ENCODE data around the gene AKAP13. TPM values are rescaled to one million over a fixed set of nuclear protein-coding genes. Genes with fewer than 3 reads are reported as not detected.
A peak's percentile ranks its signal among the peaks of the same experiment; 100 is the strongest.

The AKAP13 gene
- total RNA-seq, 2 experiments from 2014 or later: 85.1 to 104 TPM

- ChIA-PET CTCF (interaction anchor here (1.1 to 1.9 kb wide), 4 partner anchors 9 to 57 kb away, joined by 3 to 5 read pairs (median 4); partner anchors contain the start of gene AKAP13), POLR2A (interaction anchor here (1.4 kb wide), 1 partner anchor 16 kb away, joined by 3 read pairs; no protein-coding TSS in a partner anchor)
- no peaks in the 10 kb centered on the region for H3K9me3 Mint-ChIP-seq (ENCODE audit: low read depth)
- H3K27ac Mint-ChIP-seq: no peak overlapping the region
- DNase-seq (no peak), ATAC-seq (no peak)
- peaks cover 7% of the 10 kb centered on the region for H3K36me3 Mint-ChIP-seq (ENCODE audit: low read depth)
- intact Hi-C loops (cut with DNase I, micrococcal nuclease): loop anchor here in 1 of 2 experiments (10.0 kb wide), 2 partner anchors 404 to 406 kb away; partner anchors contain the start of genes KLHL25 and PDE8A
- no peaks in the 10 kb centered on the region for H3K27me3 Mint-ChIP-seq
- peaks cover 48% of the 10 kb centered on the region for H3K4me1 Mint-ChIP-seq
- no peak overlapping the region for H3K4me3 Mint-ChIP-seq
Observed at GRCh38 chr15:85388566-85389305, 8.3 kb downstream of the AKAP13 start.

GRCh38 chr15:85389306-85389650 lies 8.9 kb downstream of the AKAP13 start:
- intact Hi-C loops (cut with DNase I, micrococcal nuclease): loop anchor here in 1 of 2 experiments (10.0 kb wide), 2 partner anchors 404 to 406 kb away; partner anchors contain the start of genes KLHL25 and PDE8A
- Mint-ChIP-seq H3K27ac (no peak overlapping the region), H3K36me3 (ENCODE audit: low read depth) (peaks cover 7% of the 10 kb centered on the region), H3K9me3 (ENCODE audit: low read depth) (no peaks in the 10 kb centered on the region), H3K27me3 (no peaks in the 10 kb centered on the region), H3K4me3 (no peak overlapping the region), H3K4me1 (peaks cover 48% of the 10 kb centered on the region)
- ATAC-seq (no peak), DNase-seq (no peak)
- CTCF ChIA-PET: interaction anchor here (1.1 to 1.9 kb wide), 4 partner anchors 8 to 58 kb away, joined by 3 to 5 read pairs (median 4); partner anchors contain the start of gene AKAP13
- POLR2A ChIA-PET: interaction anchor here (1.4 kb wide), 1 partner anchor 16 kb away, joined by 3 read pairs; no protein-coding TSS in a partner anchor

- no peak overlapping the region for H3K4me3 Mint-ChIP-seq
- POLR2A ChIA-PET: no interaction called here
- DNase-seq (no peak), ATAC-seq (no peak)
- peaks cover 6% of the 10 kb centered on the region for H3K36me3 Mint-ChIP-seq (ENCODE audit: low read depth)
- intact Hi-C loops (cut with DNase I, micrococcal nuclease): loop anchor here in 1 of 2 experiments (10.0 kb wide), 2 partner anchors 405 kb away; partner anchors contain the start of genes KLHL25 and PDE8A
- no peaks in the 10 kb centered on the region for H3K9me3 Mint-ChIP-seq (ENCODE audit: low read depth)
- no peaks in the 10 kb centered on the region for H3K27me3 Mint-ChIP-seq
- no peak overlapping the region for H3K27ac Mint-ChIP-seq
- H3K4me1 Mint-ChIP-seq: peaks cover 51% of the 10 kb centered on the region
- CTCF ChIA-PET: interaction anchor here (1.1 to 1.9 kb wide), 3 partner anchors 8 to 58 kb away, joined by 3 to 5 read pairs (median 4); no protein-coding TSS in a partner anchor
Observed at GRCh38 chr15:85389772-85390171, 9.4 kb downstream of the AKAP13 start.

GRCh38 chr15:85393210-85393609 lies 12.8 kb downstream of the AKAP13 start:
- Mint-ChIP-seq H3K27ac (peak overlapping the region; percentile 42), H3K4me3 (no peak overlapping the region), H3K36me3 (ENCODE audit: low read depth) (peaks cover 3% of the 10 kb centered on the region), H3K27me3 (no peaks in the 10 kb centered on the region), H3K4me1 (peaks cover 50% of the 10 kb centered on the region), H3K9me3 (ENCODE audit: low read depth) (no peaks in the 10 kb centered on the region)
- ATAC-seq: no peak
- intact Hi-C loops (cut with DNase I, micrococcal nuclease): no loop called here
- CTCF ChIA-PET: interaction anchor here (0.7 kb wide), 2 partner anchors 9 to 330 kb away, joined by 3 read pairs; no protein-coding TSS in a partner anchor
- DNase-seq: no peak
- POLR2A ChIA-PET: no interaction called here

GRCh38 chr15:85394554-85395333 lies 14.3 kb downstream of the AKAP13 start:
- no peaks in the 10 kb centered on the region for H3K9me3 Mint-ChIP-seq (ENCODE audit: low read depth)
- ATAC-seq (no peak), DNase-seq (no peak)
- H3K27me3 Mint-ChIP-seq: no peaks in the 10 kb centered on the region
- intact Hi-C loops (cut with DNase I, micrococcal nuclease): no loop called here
- peaks cover 5% of the 10 kb centered on the region for H3K36me3 Mint-ChIP-seq (ENCODE audit: low read depth)
- no peak overlapping the region for H3K27ac Mint-ChIP-seq
- peaks cover 52% of the 10 kb centered on the region for H3K4me1 Mint-ChIP-seq
- H3K4me3 Mint-ChIP-seq: no peak overlapping the region
- ChIA-PET POLR2A (no interaction called here), CTCF (interaction anchor here (1.0 kb wide), 1 partner anchor 109 kb away, joined by 3 read pairs; no protein-coding TSS in a partner anchor)

- no peak overlapping the region for H3K27ac Mint-ChIP-seq
- ChIA-PET POLR2A (no interaction called here), CTCF (interaction anchor here (1.2 to 2.4 kb wide), 3 partner anchors 7 to 13 kb away, joined by 4 to 8 read pairs (median 5); no protein-coding TSS in a partner anchor)
- H3K36me3 Mint-ChIP-seq (ENCODE audit: low read depth): peaks cover 5% of the 10 kb centered on the region
- DNase-seq (no peak), ATAC-seq (no peak)
- no peaks in the 10 kb centered on the region for H3K9me3 Mint-ChIP-seq (ENCODE audit: low read depth)
- H3K4me3 Mint-ChIP-seq: no peak overlapping the region
- H3K4me1 Mint-ChIP-seq: peaks cover 66% of the 10 kb centered on the region
- intact Hi-C loops (cut with DNase I, micrococcal nuclease): loop anchor here in 1 of 2 experiments (2.0 kb wide), 1 partner anchor 14 kb away; no protein-coding TSS in a partner anchor
- H3K27me3 Mint-ChIP-seq: no peaks in the 10 kb centered on the region
Observed at GRCh38 chr15:85396554-85396953, 16.2 kb downstream of the AKAP13 start.

GRCh38 chr15:85397151-85397550 lies 16.7 kb downstream of the AKAP13 start:
- Mint-ChIP-seq H3K27ac (no peak overlapping the region), H3K9me3 (ENCODE audit: low read depth) (no peaks in the 10 kb centered on the region), H3K36me3 (ENCODE audit: low read depth) (peaks cover 5% of the 10 kb centered on the region), H3K4me1 (peaks cover 72% of the 10 kb centered on the region), H3K4me3 (no peak overlapping the region), H3K27me3 (no peaks in the 10 kb centered on the region)
- ATAC-seq (no peak), DNase-seq (no peak)
- POLR2A ChIA-PET: interaction anchor here (0.9 kb wide), 1 partner anchor 14 kb away, joined by 3 read pairs; no protein-coding TSS in a partner anchor
- CTCF ChIA-PET: interaction anchor here (0.9 to 2.4 kb wide), 4 partner anchors 8 to 15 kb away, joined by 4 to 8 read pairs (median 4); no protein-coding TSS in a partner anchor
- intact Hi-C loops (cut with DNase I, micrococcal nuclease): loop anchor here in 1 of 2 experiments (2.0 kb wide), 1 partner anchor 14 kb away; no protein-coding TSS in a partner anchor

GRCh38 chr15:85397926-85398325 lies 17.5 kb downstream of the AKAP13 start:
- POLR2A ChIA-PET: interaction anchor here (0.9 kb wide), 1 partner anchor 14 kb away, joined by 3 read pairs; no protein-coding TSS in a partner anchor
- H3K4me3 Mint-ChIP-seq: no peak overlapping the region

GRCh38 chr15:85398822-85399221 lies 18.4 kb downstream of the AKAP13 start:
- peaks cover 70% of the 10 kb centered on the region for H3K4me1 Mint-ChIP-seq
- ChIA-PET POLR2A (no interaction called here), CTCF (no interaction called here)
- H3K27me3 Mint-ChIP-seq: no peaks in the 10 kb centered on the region
- intact Hi-C loops (cut with DNase I, micrococcal nuclease): no loop called here
- H3K4me3 Mint-ChIP-seq: no peak overlapping the region
- H3K9me3 Mint-ChIP-seq (ENCODE audit: low read depth): no peaks in the 10 kb centered on the region
- ATAC-seq (no peak), DNase-seq (no peak)
- peaks cover 2% of the 10 kb centered on the region for H3K36me3 Mint-ChIP-seq (ENCODE audit: low read depth)
- no peak overlapping the region for H3K27ac Mint-ChIP-seq

More at GRCh38 chr15:85397926-85398325, 17.5 kb downstream of the AKAP13 start:
- no peak for DNase-seq
- Mint-ChIP-seq H3K27me3 (no peaks in the 10 kb centered on the region), H3K9me3 (ENCODE audit: low read depth) (no peaks in the 10 kb centered on the region), H3K36me3 (ENCODE audit: low read depth) (peaks cover 4% of the 10 kb centered on the region), H3K27ac (no peak overlapping the region), H3K4me1 (peaks cover 72% of the 10 kb centered on the region)
- intact Hi-C loops (cut with DNase I, micrococcal nuclease): loop anchor here in 1 of 2 experiments (2.0 kb wide), 1 partner anchor 15 kb away; no protein-coding TSS in a partner anchor
- no peak for ATAC-seq
- CTCF ChIA-PET: interaction anchor here (0.9 to 2.4 kb wide), 3 partner anchors 7 to 14 kb away, joined by 4 to 5 read pairs (median 4); no protein-coding TSS in a partner anchor

- H3K27me3 Mint-ChIP-seq: no peaks in the 10 kb centered on the region
- ATAC-seq (no peak), DNase-seq (no peak)
- H3K4me3 Mint-ChIP-seq: no peak overlapping the region
- intact Hi-C loops (cut with DNase I, micrococcal nuclease): loop anchor here (1.0 to 10.0 kb wide), 3 partner anchors 18 to 765 kb away; no protein-coding TSS in a partner anchor
- no peak overlapping the region for H3K27ac Mint-ChIP-seq
- POLR2A ChIA-PET: interaction anchor here (1.6 kb wide), 1 partner anchor 17 kb away, joined by 4 read pairs; no protein-coding TSS in a partner anchor
- CTCF ChIA-PET: interaction anchor here (1.6 kb wide), 1 partner anchor 14 kb away, joined by 6 read pairs; no protein-coding TSS in a partner anchor
- H3K4me1 Mint-ChIP-seq: peaks cover 70% of the 10 kb centered on the region
- H3K9me3 Mint-ChIP-seq (ENCODE audit: low read depth): no peaks in the 10 kb centered on the region
- H3K36me3 Mint-ChIP-seq (ENCODE audit: low read depth): peaks cover 2% of the 10 kb centered on the region
Observed at GRCh38 chr15:85399627-85400026, 19.2 kb downstream of the AKAP13 start.

Data from activated CD4-positive, alpha-beta T cell treated with anti-CD3 and anti-CD28 coated beads for 36 hours (primary cell).